NCI-H1048 (cell line): ENCODE results near the gene ADD2.
"Not testable (repeated sequence)": the region's sequence is repeated elsewhere in the genome, so short reads cannot be mapped to it uniquely, and the experiment has no call there.

Source experiments
- DNase-seq: peaks from one replicate; lab custom pipeline; 2025; lab: John Stamatoyannopoulos, UW

Gene ADD2

DNA sequence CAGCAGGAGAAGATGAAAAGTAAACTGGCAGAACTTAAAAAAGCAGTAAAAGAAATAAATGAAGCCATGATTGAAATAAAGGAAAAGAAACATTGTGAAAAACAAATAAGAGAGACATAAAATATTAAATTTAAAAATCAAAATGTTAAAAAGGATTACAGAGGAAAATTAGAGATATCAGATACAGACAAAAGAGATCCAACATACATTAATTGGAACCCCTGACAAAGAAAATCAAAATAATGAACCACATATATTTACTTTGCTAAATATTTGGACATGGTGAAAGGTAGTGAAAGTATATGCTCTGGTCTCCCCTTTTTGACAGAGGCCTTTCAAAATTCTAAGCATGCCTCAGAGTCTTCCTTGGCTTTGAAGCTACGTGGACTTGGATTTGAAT, 134.5 kb downstream of the ADD2 start:
- DNase-seq: no peak

DNA sequence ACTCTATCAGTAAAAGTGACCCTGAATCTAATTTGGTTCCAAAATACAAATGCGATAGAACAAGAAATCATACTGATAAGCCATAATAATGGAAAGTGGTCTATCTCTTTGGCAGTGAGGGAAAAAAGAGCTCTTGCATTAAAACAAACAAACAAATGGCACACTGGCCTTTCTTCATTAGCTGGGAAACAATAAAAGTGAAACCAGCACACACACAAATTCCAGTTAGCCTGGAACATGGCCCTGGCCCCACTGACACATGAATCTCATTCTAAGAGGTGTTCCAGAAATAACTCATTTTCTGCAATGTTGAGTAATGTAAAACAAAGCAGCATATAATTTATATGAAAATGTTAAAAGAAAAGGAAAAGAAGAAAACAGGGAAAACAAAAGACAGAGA, 135.0 kb downstream of the ADD2 start:
- no peak for DNase-seq

- no peak for DNase-seq
Measured at GRCh38 chr2:70632388-70632787, 135.6 kb downstream of the ADD2 start.

- no peak for DNase-seq
Measured at GRCh38 chr2:70630761-70631160, 137.2 kb downstream of the ADD2 start.

GRCh38 chr2:70627211-70627898, 140.6 kb downstream of the ADD2 start:
- DNase-seq: no peak

- DNase-seq: no peak
Measured at GRCh38 chr2:70626254-70626990, 141.6 kb downstream of the ADD2 start.

- not testable (repeated sequence) for DNase-seq
Measured at GRCh38 chr2:70621536-70621935, 146.5 kb downstream of the ADD2 start.

DNA sequence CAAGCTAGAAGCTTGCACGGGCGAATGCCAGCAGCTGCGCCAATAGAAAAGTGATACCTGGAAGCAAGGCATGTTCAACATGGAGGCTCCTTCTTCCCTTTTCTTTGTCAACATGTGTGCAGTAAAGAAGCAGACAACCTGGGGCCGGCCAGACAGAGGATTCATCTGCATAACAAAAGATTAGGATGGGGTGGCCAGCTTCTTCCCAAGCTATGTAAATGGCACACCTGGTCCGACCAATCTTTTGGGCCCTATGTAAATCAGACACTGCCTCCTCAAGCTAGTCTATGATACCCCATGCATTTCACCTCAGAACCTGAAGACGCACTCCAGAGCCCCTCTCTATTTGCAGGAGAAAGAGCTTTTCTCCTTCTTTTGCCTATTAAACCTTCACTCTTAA, 148.0 kb downstream of the ADD2 start:
- DNase-seq: no peak

- no peak for DNase-seq
Measured at GRCh38 chr2:70619167-70619566, 148.8 kb downstream of the ADD2 start.

- DNase-seq: no peak
Measured at GRCh38 chr2:70616168-70616694, 151.8 kb downstream of the ADD2 start.

- no peak for DNase-seq
Measured at GRCh38 chr2:70615222-70615621, 152.8 kb downstream of the ADD2 start.

GRCh38 chr2:70613521-70613920, 154.5 kb downstream of the ADD2 start:
- no peak for DNase-seq

GRCh38 chr2:70612574-70612973, 155.4 kb downstream of the ADD2 start:
- no peak for DNase-seq

GRCh38 chr2:70608373-70608772, 159.6 kb downstream of the ADD2 start:
- no peak for DNase-seq

- no peak for DNase-seq
Measured at GRCh38 chr2:70607121-70607561, 160.9 kb downstream of the ADD2 start.
